ENCODE data around the gene SERAC1.
"Not testable (repeated sequence)": the region's sequence is repeated elsewhere in the genome, so short reads cannot be mapped to it uniquely, and the experiment has no call there.

DNA sequence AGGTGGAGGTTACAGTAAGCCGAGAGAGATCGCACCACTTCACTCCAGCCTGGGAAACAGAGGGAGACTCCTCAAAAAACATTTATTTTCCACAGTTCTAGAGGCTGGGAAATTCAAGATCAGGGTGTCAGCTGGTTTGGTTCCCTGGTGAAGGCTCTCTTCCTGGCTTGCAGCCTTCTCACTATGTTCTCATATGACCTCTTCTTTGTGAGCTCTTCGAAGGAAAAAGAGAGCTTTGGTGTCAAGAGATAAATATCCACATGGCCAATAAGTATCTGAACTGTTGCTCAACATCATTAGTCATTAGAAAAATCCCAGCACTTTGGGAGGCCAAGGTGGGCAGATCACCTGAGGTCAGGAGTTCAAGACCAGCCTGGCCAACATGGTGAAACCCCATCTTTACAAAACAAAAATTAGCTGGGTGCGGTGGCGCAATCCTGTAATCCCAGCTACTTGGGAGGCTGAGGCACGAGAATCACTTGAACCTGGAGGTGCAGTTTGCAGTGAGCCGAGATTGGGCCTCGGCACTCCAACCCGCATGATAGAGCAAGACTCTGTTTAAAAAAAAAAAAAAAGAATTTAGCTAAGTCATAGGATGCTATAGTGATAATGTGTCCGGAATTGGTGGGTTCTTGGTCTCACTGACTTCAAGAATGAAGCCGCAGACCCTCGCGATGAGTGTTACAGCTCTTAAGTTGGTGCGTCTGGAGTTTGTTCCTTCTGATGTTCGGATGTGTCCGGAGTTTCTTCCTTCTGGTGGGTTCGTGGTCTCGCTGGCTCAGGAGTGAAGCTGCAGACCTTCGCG lies 40.4 kb upstream of the SERAC1 start:
- TF ChIP-seq, protein P1, sequence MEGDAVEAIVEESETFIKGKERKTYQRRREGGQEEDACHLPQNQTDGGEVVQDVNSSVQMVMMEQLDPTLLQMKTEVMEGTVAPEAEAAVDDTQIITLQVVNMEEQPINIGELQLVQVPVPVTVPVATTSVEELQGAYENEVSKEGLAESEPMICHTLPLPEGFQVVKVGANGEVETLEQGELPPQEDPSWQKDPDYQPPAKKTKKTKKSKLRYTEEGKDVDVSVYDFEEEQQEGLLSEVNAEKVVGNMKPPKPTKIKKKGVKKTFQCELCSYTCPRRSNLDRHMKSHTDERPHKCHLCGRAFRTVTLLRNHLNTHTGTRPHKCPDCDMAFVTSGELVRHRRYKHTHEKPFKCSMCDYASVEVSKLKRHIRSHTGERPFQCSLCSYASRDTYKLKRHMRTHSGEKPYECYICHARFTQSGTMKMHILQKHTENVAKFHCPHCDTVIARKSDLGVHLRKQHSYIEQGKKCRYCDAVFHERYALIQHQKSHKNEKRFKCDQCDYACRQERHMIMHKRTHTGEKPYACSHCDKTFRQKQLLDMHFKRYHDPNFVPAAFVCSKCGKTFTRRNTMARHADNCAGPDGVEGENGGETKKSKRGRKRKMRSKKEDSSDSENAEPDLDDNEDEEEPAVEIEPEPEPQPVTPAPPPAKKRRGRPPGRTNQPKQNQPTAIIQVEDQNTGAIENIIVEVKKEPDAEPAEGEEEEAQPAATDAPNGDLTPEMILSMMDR (IDR thresholded peaks at IDR 0.05; ENCODE audit: low read length) = not testable (repeated sequence)
- TF ChIP-seq EZH2 (IDR thresholded peaks at IDR 0.05; ENCODE audit: borderline replicate concordance, low read length) = not testable (repeated sequence)
